WTC11 (cell line): ENCODE measurements around the gene SGPP1. TPM values are rescaled to one million over a fixed set of nuclear protein-coding genes. Genes with fewer than 3 reads are reported as not detected.

Source experiments
- ATF1 ChIP-seq: sonication (generic); formaldehyde crosslinking; IDR thresholded peaks from 2 replicates; pipeline ENCODE4 v1.8.1; 2023; ENCODE audit warnings: mild to moderate bottlenecking, moderate library complexity, missing genetic modification reagents
- CREB1 ChIP-seq: sonication (generic); formaldehyde crosslinking; IDR thresholded peaks from 2 replicates; pipeline ENCODE4 v1.8.0; 2023; ENCODE audit warnings: mild to moderate bottlenecking, missing genetic modification reagents
- ELF4 ChIP-seq: sonication (generic); formaldehyde crosslinking; IDR thresholded peaks from 2 replicates; pipeline ENCODE4 v1.8.1; 2022; ENCODE audit warnings: low read depth, mild to moderate bottlenecking, moderate library complexity, missing genetic modification reagents
- ETV6 ChIP-seq: sonication (generic); formaldehyde crosslinking; IDR thresholded peaks from 2 replicates; pipeline ENCODE4 v1.8.1; 2022; ENCODE audit warnings: mild to moderate bottlenecking, missing genetic modification reagents
- FOXK1 ChIP-seq: sonication (generic); formaldehyde crosslinking; IDR thresholded peaks from 2 replicates; pipeline ENCODE4 v1.8.0; 2022; ENCODE audit warnings: mild to moderate bottlenecking, moderate library complexity, missing genetic modification reagents
- NFATC4 ChIP-seq: fragments of 250-450 bp; sonication (Bioruptor Pico); IDR thresholded peaks from 2 replicates; pipeline ENCODE4 v1.9.0; 2021; ENCODE audit warnings: mild to moderate bottlenecking
- NFYB ChIP-seq: sonication (generic); formaldehyde crosslinking; conservative IDR thresholded peaks from 2 replicates; pipeline ENCODE4 v1.8.0; 2022; ENCODE audit warnings: low read depth, missing genetic modification reagents
- SMAD3 ChIP-seq: sonication (generic); formaldehyde crosslinking; IDR thresholded peaks from 2 replicates; pipeline ENCODE4 v1.8.0; 2022; ENCODE audit warnings: missing genetic modification reagents, mild to moderate bottlenecking, borderline replicate concordance
- SOX15 ChIP-seq: fragments of 250-450 bp; sonication (Bioruptor Pico); IDR thresholded peaks from 2 replicates; pipeline ENCODE4 v1.9.0; 2021; ENCODE audit warnings: mild to moderate bottlenecking
- ZNF121 ChIP-seq: sonication (generic); formaldehyde crosslinking; IDR thresholded peaks from 2 replicates; pipeline ENCODE4 v1.8.0; 2023; ENCODE audit warnings: missing genetic modification reagents
- total RNA-seq: library from RNA; stranded (reverse); gene quantifications from 3 replicates; pipeline ENCODE4 v1.2.3, GENCODE V29; 2021
- TF ChIP-seq, protein P1 (sequence below): fragments of 250-450 bp; sonication (Bioruptor Pico); IDR thresholded peaks from 2 replicates; pipeline ENCODE4 v1.9.0; 2021; ENCODE audit warnings: mild to moderate bottlenecking
- TF ChIP-seq, protein P2 (sequence below): sonication (generic); formaldehyde crosslinking; IDR thresholded peaks from 2 replicates; pipeline ENCODE4 v1.8.1; 2022; ENCODE audit warnings: low read depth, mild to moderate bottlenecking, moderate library complexity, missing genetic modification reagents, borderline replicate concordance
- TF ChIP-seq, protein P3 (sequence below): sonication (generic); formaldehyde crosslinking; IDR thresholded peaks from 2 replicates; pipeline ENCODE4 v1.8.1; 2022; ENCODE audit warnings: missing genetic modification reagents, borderline replicate concordance
- TF ChIP-seq, protein P4 (sequence below): sonication (generic); formaldehyde crosslinking; IDR thresholded peaks from 2 replicates; pipeline ENCODE4 v1.8.0; 2023; ENCODE audit warnings: missing genetic modification reagents
- TF ChIP-seq, protein P5 (sequence below): sonication (generic); formaldehyde crosslinking; IDR thresholded peaks from 2 replicates; pipeline ENCODE4 v1.8.1; 2022; ENCODE audit warnings: low read depth, missing genetic modification reagents, borderline replicate concordance
- TF ChIP-seq, protein P6 (sequence below): fragments of 250-450 bp; sonication (Bioruptor Pico); conservative IDR thresholded peaks from 2 replicates; pipeline ENCODE4 v1.9.0; 2021; ENCODE audit warnings: mild to moderate bottlenecking
- TF ChIP-seq, protein P7 (sequence below): fragments of 250-450 bp; sonication (Bioruptor Pico); IDR thresholded peaks from 2 replicates; pipeline ENCODE4 v1.9.0; 2021; ENCODE audit warnings: mild to moderate bottlenecking
- TF ChIP-seq, protein P8 (sequence below): sonication (generic); formaldehyde crosslinking; IDR thresholded peaks from 2 replicates; pipeline ENCODE4 v1.8.0; 2022; ENCODE audit warnings: mild to moderate bottlenecking, missing genetic modification reagents
- TF ChIP-seq, protein P9 (sequence below): fragments of 250-450 bp; sonication (Bioruptor Pico); IDR thresholded peaks from 2 replicates; pipeline ENCODE4 v1.9.0; 2021; ENCODE audit warnings: moderate library complexity, mild to moderate bottlenecking, inconsistent platforms, borderline replicate concordance

Gene SGPP1
- total RNA-seq, 1 experiment from 2014 or later = 8.5 TPM

DNA sequence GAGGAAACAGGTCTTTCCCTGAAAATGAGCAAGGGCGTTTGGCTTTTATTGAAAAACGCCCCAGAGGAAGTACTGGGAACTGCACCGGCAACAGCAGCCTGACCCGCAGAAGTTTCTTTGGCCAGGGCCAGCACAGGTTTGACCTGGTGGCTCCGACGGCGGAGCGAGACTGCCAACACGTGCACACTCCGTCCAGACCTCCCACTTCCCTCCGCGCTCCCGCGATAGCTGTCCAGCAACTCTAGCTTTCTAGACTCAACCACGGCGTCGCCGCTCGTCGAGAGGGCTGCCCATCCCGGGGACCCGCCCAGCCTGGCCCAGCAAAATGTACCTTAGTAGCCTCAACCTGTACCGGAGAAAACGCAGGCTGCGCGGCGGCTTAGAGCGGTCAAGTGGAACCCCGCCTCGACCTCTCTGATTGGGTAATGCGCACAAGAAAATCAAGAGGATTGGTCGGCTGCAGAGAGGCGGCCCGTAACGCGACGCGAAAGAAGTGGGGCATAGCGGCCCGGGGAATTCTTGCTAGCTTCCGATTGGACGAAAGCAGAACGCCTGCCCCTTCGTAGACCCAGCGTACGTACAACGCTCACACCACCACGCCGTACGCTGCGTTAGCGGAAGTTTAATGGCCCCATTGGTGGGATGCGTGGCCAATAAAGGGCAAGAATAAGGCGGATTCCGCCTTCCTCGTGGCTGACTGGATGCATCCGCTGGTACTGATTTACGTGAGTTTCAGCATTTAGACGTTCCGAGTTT is 86.2 kb downstream of the SGPP1 start, which contains the start of gene WDR89 (continued):
- TF ChIP-seq, protein P1, sequence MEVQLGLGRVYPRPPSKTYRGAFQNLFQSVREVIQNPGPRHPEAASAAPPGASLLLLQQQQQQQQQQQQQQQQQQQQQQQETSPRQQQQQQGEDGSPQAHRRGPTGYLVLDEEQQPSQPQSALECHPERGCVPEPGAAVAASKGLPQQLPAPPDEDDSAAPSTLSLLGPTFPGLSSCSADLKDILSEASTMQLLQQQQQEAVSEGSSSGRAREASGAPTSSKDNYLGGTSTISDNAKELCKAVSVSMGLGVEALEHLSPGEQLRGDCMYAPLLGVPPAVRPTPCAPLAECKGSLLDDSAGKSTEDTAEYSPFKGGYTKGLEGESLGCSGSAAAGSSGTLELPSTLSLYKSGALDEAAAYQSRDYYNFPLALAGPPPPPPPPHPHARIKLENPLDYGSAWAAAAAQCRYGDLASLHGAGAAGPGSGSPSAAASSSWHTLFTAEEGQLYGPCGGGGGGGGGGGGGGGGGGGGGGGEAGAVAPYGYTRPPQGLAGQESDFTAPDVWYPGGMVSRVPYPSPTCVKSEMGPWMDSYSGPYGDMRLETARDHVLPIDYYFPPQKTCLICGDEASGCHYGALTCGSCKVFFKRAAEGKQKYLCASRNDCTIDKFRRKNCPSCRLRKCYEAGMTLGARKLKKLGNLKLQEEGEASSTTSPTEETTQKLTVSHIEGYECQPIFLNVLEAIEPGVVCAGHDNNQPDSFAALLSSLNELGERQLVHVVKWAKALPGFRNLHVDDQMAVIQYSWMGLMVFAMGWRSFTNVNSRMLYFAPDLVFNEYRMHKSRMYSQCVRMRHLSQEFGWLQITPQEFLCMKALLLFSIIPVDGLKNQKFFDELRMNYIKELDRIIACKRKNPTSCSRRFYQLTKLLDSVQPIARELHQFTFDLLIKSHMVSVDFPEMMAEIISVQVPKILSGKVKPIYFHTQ (CRISPR knock-in tag) = no peak
- 0 out of 2 replicates have a peak, but pooled peaks have one; percentile 78 for TF ChIP-seq SMAD3 (CRISPR knock-in tag)
- TF ChIP-seq ELF4 (CRISPR knock-in tag) = no peak
- TF ChIP-seq, protein P2, sequence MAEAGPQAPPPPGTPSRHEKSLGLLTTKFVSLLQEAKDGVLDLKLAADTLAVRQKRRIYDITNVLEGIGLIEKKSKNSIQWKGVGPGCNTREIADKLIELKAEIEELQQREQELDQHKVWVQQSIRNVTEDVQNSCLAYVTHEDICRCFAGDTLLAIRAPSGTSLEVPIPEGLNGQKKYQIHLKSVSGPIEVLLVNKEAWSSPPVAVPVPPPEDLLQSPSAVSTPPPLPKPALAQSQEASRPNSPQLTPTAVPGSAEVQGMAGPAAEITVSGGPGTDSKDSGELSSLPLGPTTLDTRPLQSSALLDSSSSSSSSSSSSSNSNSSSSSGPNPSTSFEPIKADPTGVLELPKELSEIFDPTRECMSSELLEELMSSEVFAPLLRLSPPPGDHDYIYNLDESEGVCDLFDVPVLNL (CRISPR knock-in tag) = no peak
- no peak for TF ChIP-seq SOX15 (CRISPR knock-in tag)
- TF ChIP-seq, protein P3, sequence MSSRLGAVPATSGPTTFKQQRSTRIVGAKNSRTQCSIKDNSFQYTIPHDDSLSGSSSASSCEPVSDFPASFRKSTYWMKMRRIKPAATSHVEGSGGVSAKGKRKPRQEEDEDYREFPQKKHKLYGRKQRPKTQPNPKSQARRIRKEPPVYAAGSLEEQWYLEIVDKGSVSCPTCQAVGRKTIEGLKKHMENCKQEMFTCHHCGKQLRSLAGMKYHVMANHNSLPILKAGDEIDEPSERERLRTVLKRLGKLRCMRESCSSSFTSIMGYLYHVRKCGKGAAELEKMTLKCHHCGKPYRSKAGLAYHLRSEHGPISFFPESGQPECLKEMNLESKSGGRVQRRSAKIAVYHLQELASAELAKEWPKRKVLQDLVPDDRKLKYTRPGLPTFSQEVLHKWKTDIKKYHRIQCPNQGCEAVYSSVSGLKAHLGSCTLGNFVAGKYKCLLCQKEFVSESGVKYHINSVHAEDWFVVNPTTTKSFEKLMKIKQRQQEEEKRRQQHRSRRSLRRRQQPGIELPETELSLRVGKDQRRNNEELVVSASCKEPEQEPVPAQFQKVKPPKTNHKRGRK = no peak
- TF ChIP-seq, protein P4, sequence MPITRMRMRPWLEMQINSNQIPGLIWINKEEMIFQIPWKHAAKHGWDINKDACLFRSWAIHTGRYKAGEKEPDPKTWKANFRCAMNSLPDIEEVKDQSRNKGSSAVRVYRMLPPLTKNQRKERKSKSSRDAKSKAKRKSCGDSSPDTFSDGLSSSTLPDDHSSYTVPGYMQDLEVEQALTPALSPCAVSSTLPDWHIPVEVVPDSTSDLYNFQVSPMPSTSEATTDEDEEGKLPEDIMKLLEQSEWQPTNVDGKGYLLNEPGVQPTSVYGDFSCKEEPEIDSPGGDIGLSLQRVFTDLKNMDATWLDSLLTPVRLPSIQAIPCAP = peak; percentile 20; the same call in 1 of the 2 replicates
- TF ChIP-seq CREB1 = no peak
- TF ChIP-seq, protein P5, sequence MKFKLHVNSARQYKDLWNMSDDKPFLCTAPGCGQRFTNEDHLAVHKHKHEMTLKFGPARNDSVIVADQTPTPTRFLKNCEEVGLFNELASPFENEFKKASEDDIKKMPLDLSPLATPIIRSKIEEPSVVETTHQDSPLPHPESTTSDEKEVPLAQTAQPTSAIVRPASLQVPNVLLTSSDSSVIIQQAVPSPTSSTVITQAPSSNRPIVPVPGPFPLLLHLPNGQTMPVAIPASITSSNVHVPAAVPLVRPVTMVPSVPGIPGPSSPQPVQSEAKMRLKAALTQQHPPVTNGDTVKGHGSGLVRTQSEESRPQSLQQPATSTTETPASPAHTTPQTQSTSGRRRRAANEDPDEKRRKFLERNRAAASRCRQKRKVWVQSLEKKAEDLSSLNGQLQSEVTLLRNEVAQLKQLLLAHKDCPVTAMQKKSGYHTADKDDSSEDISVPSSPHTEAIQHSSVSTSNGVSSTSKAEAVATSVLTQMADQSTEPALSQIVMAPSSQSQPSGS = no peak
- TF ChIP-seq, protein P6, sequence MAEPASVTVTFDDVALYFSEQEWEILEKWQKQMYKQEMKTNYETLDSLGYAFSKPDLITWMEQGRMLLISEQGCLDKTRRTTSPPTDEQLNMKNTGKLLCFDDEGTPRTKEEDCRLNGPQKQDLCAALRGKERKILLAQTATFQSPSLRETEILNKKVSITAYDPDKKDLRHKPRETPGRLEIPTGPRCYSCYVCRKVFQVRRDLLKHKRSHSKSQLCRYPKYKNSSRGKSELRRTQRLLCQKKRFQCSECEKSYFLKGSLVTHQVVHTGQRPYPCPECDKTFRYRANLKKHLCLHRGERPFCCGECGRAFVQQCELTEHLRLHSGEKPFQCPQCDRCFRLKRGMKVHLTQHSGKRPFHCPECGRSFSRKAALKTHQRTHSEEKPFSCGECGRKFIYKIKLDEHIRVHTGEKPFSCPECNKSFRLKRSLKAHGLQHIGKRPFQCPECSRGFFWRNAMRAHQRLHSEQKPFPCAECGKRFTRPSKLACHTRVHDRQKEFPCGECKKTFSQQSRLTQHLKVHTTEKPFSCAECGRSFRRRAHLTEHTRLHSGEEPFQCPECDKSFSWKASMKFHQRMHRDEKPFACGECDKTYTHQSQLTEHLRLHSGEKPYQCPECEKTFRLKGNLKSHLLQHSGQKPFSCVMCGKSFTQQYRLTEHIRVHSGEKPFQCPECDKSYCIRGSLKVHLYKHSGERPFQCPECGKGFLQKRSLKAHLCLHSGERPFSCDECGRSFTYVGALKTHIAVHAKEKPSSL (CRISPR knock-in tag) = no peak
- peak; percentile 64; the same call in 1 of the 2 replicates for TF ChIP-seq FOXK1 (CRISPR knock-in tag)
- peak; percentile 68 for TF ChIP-seq ETV6 (CRISPR knock-in tag)
- TF ChIP-seq NFATC4 = no peak
- peak; percentile 69 for TF ChIP-seq NFYB
- no peak for TF ChIP-seq ATF1 (CRISPR knock-in tag)
- TF ChIP-seq, protein P7, sequence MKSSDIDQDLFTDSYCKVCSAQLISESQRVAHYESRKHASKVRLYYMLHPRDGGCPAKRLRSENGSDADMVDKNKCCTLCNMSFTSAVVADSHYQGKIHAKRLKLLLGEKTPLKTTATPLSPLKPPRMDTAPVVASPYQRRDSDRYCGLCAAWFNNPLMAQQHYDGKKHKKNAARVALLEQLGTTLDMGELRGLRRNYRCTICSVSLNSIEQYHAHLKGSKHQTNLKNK (CRISPR knock-in tag) = no peak
- peak; percentile 78 for TF ChIP-seq ZNF121 (CRISPR knock-in tag)
- TF ChIP-seq, protein P8, sequence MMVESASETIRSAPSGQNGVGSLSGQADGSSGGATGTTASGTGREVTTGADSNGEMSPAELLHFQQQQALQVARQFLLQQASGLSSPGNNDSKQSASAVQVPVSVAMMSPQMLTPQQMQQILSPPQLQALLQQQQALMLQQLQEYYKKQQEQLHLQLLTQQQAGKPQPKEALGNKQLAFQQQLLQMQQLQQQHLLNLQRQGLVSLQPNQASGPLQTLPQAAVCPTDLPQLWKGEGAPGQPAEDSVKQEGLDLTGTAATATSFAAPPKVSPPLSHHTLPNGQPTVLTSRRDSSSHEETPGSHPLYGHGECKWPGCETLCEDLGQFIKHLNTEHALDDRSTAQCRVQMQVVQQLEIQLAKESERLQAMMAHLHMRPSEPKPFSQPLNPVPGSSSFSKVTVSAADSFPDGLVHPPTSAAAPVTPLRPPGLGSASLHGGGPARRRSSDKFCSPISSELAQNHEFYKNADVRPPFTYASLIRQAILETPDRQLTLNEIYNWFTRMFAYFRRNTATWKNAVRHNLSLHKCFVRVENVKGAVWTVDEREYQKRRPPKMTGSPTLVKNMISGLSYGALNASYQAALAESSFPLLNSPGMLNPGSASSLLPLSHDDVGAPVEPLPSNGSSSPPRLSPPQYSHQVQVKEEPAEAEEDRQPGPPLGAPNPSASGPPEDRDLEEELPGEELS (CRISPR knock-in tag) = peak; percentile 63; the same call in 1 of the 2 replicates
- TF ChIP-seq, protein P9, sequence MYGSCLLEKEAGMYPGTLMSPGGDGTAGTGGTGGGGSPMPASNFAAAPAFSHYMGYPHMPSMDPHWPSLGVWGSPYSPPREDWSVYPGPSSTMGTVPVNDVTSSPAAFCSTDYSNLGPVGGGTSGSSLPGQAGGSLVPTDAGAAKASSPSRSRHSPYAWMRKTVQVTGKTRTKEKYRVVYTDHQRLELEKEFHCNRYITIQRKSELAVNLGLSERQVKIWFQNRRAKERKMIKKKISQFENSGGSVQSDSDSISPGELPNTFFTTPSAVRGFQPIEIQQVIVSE = no peak
